GM12874 (cell line): ENCODE measurements around the gene SMTN.

Experiments
- CTCF ChIP-seq: IDR thresholded peaks from 2 replicates; pipeline ENCODE4 v1.5.1; 2011; ENCODE audit warnings: low read depth, mild to moderate bottlenecking, control low read depth, low read length, moderate library complexity; ENCODE audit not compliant: insufficient read depth

Gene SMTN

DNA sequence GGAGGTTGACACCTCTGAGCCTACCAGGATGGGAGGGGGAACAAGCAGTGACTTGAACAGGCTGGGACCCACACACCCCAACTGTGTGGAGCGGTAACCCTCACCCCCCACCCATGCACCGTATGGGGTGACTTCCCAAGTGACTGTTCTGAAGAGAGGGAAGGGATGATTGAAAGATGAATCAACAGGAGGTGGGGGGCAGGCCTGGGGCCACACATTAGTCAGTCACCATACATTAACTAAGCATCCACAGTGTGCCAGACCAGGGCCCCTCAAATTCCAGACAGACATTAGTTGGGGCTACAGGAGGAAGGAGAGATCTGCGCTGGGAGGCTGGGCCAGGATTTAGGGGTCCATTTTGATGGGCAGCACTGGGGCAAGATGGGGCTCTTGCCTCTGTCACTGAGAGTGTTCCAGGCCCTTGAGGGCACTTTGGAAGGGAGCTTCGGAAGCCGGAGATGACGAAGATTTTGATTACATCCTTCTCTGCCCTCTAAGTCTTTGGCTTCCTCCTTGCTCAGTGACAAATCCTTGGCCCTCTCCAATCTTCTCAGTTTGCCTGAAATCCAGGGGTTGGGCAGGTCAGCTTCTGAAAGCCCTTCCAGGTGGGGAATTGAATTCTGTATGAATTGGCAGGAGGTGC is 966 bp downstream of the SMTN start:
- no peak for TF ChIP-seq CTCF

GRCh38 chr22:31082606-31083376 is 1.7 kb downstream of the SMTN start:
- TF ChIP-seq CTCF = peak; percentile 48

DNA sequence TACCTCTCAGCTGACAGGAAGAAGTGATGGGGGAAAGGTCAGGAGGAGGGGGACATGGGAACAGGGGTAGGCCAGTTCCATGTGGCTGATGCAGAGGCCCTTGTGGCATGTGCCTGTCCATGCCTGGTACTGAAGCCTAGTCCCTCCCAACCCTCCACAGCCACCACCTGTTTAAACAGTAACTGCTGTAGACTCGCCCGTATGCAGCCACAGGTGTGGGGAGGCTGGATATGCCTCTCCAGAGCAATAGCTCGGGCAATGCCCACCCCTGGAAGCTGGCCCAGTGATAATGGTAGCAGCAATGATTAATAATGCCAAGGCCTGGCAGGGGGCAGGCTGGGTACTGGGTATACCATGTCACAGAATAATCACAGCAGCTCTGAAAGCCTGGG is 2.3 kb downstream of the SMTN start:
- no peak for TF ChIP-seq CTCF

DNA sequence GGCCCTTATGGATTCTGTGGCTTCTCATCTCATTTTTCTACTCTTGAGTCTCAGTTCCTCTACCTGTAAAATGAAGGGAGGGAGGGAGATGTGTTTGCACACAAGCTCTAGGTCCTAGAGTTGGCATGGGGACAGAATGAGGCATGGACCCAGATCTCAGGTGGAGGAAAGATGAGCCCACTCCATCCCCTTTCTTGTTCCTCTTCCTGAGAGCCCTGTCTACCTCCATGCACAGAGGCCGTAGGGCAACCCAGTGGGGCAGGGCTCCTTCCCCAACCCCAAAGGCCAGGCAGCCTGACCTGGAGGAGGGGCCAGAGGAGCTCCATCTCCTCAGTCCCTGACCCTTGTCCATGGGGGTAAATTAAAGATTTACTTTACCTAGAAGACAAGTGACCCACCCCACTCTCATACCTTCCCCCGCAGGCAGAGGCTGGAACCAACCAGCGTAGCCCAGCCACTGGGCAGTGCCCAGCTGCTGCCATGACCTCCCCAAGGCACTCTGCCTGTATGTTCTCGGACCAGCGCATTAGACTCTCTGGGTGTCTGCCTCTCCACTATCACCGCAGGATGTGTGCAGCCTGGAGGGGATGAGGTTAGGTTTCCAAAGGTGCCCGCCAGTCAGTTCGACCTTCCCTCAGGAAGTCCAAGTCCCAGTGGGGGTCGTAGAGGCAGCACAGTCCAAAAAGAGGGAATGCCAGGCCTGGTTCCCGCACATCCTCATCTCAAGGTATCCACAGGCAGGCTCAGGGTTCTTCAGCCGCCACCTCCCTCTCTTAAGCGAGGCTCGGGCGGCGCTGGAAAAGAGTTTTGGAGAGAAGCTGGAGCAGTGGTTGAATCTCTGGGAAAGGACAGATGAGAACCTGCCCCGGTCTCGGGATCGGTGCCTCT is 3.0 kb downstream of the SMTN start:
- TF ChIP-seq CTCF = no peak

GRCh38 chr22:31084811-31085492 is 3.8 kb downstream of the SMTN start:
- peak; percentile 89 for TF ChIP-seq CTCF

GRCh38 chr22:31085493-31085824 is 4.3 kb downstream of the SMTN start:
- TF ChIP-seq CTCF = no peak

- no peak for TF ChIP-seq CTCF
These were observed 4.8 kb downstream of the SMTN start for GRCh38 chr22:31085928-31086327.
